ENCODE measurements around the gene USP7.

DNA sequence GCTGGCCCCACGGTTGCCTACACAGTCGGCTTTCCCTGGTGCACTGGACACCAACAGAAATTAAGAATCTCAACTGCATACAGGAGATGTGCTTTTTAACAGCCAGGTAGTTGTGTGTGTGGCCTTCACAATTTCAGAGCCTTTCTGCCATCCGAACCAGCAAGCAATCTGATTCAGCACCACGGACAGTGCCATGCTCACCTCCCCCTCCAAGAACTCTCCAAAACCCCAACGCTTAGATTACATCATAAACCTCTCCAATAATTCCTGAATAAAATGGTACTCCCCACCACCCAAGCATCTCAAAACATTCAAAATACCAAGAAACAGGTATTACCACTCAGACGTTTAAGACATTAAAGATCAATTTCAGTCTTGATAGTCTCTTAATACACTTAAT is 31.8 kb downstream of the USP7 start:
- TF ChIP-seq, protein P1, sequence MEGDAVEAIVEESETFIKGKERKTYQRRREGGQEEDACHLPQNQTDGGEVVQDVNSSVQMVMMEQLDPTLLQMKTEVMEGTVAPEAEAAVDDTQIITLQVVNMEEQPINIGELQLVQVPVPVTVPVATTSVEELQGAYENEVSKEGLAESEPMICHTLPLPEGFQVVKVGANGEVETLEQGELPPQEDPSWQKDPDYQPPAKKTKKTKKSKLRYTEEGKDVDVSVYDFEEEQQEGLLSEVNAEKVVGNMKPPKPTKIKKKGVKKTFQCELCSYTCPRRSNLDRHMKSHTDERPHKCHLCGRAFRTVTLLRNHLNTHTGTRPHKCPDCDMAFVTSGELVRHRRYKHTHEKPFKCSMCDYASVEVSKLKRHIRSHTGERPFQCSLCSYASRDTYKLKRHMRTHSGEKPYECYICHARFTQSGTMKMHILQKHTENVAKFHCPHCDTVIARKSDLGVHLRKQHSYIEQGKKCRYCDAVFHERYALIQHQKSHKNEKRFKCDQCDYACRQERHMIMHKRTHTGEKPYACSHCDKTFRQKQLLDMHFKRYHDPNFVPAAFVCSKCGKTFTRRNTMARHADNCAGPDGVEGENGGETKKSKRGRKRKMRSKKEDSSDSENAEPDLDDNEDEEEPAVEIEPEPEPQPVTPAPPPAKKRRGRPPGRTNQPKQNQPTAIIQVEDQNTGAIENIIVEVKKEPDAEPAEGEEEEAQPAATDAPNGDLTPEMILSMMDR (IDR thresholded peaks at IDR 0.05): no peak
- TF ChIP-seq POLR2A (IDR thresholded peaks at IDR 0.05): no peak
- TF ChIP-seq POLR2AphosphoS5 (IDR thresholded peaks at IDR 0.05): no peak

Measured in breast epithelium (tissue), 3 donors.